ENCODE measurements around the gene UBN2. TPM values are rescaled to one million over a fixed set of nuclear protein-coding genes. Genes with fewer than 3 reads are reported as not detected.

The UBN2 gene
- total and polyA plus RNA-seq, 2 of the 13 experiments (the other 11 are each of a cell fraction or from before 2014, with no cell fraction given) = 5.6 to 5.7 TPM

DNA sequence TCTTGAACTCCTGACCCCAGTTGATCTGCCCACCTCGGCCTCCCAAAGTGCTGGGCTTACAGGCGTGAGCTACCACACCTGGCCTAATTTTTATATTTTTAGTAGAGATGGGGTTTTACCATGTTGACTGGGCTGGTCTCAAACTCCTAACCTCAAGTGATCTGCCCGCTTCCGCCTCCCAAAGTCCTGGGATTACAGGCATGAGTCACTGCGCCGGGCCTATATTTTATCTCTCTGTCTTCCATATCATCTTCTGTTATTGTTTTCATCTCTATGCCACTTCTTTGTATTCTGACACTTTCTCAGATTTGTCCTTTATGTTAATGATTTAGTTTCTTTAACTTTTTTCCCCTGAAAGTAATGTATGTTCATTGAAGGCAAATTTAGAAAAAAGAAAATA, 55.1 kb downstream of the UBN2 start:
- Histone ChIP-seq H3K79me2 (ENCODE audit: insufficient read depth, low read length) (no peaks in the 10 kb centered on the region), H3K9me3 (ENCODE audit: low read length) (no peaks in the 10 kb centered on the region), H2AFZ (ENCODE audit: low read length) (no peak overlapping the region), H3K4me2 (ENCODE audit: low read depth, low read length) (no peak overlapping the region), H3K36me3 (replicated peaks in 1 of 2; ENCODE audit: control insufficient read depth in 1 of 2, insufficient read depth in 2 of 2, low read length in 2 of 2) (peaks cover 10 to 26% of the 10 kb centered on the region in 2 experiments), H3K4me1 (ENCODE audit: insufficient read depth, low read length) (no peaks in the 10 kb centered on the region), H3K27me3 (ENCODE audit: control insufficient read depth in 1 of 2, insufficient read depth in 2 of 2, low read length in 2 of 2) (no peaks in the 10 kb centered on the region), H3K4me3 (replicated peaks in 1 of 3; ENCODE audit: insufficient read depth in 1 of 3, low read depth in 2 of 3, low read length in 3 of 3) (no peak overlapping the region), H3K9ac (ENCODE audit: insufficient read depth, low read depth, low read length) (no peak overlapping the region), H4K20me1 (ENCODE audit: insufficient read depth, low read length) (no peaks in the 10 kb centered on the region), H3K27ac (ENCODE audit: extremely low read length, insufficient read depth, low read length) (no peak overlapping the region)
- ChIA-PET CTCF (ENCODE audit: low intra/inter-chr PET ratio, low total read pairs) (no interaction called here), POLR2A (no interaction called here)
- in situ Hi-C loops (cut with HindIII; ENCODE audit: extremely low pct_ligation_motif_present, low pct_unique_long_range_greater_than_20kb) (no loop called here), intact Hi-C loops (cut with micrococcal nuclease; ENCODE audit: unreplicated experiment) (no loop called here)
- ATAC-seq (no peak), FAIRE-seq (no peak), DNase-seq (ENCODE audit: low spot score) (no peak)
- BruUV-seq (replicated peaks) = no TSS peak
- 98% methylated on average over 6 of the region's 6 CpGs for WGBS (ENCODE audit: low lambda C conversion rate)
- TF ChIP-seq ZBTB7B (CRISPR knock-in tag; IDR thresholded peaks at IDR 0.05) (no peak), TGIF2 (CRISPR knock-in tag; IDR thresholded peaks at IDR 0.05) (no peak), NCOR1 (IDR thresholded peaks at IDR 0.05; ENCODE audit: borderline replicate concordance, low read length) (no peak), ZNF501 (CRISPR knock-in tag; IDR thresholded peaks at IDR 0.05) (no peak)
- TF ChIP-seq, protein P1, sequence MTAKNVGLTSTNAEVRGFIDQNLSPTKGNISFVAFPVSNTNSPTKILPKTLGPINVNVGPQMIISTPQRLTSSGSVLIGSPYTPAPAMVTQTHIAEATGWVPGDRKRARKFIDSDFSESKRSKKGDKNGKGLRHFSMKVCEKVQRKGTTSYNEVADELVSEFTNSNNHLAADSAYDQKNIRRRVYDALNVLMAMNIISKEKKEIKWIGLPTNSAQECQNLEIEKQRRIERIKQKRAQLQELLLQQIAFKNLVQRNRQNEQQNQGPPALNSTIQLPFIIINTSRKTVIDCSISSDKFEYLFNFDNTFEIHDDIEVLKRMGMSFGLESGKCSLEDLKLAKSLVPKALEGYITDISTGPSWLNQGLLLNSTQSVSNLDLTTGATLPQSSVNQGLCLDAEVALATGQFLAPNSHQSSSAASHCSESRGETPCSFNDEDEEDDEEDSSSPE (CRISPR knock-in tag; IDR thresholded peaks at IDR 0.05) = no peak
- TF ChIP-seq, protein P2, sequence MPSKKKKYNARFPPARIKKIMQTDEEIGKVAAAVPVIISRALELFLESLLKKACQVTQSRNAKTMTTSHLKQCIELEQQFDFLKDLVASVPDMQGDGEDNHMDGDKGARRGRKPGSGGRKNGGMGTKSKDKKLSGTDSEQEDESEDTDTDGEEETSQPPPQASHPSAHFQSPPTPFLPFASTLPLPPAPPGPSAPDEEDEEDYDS (CRISPR knock-in tag; IDR thresholded peaks at IDR 0.05) = no peak
- TF ChIP-seq, protein P3, sequence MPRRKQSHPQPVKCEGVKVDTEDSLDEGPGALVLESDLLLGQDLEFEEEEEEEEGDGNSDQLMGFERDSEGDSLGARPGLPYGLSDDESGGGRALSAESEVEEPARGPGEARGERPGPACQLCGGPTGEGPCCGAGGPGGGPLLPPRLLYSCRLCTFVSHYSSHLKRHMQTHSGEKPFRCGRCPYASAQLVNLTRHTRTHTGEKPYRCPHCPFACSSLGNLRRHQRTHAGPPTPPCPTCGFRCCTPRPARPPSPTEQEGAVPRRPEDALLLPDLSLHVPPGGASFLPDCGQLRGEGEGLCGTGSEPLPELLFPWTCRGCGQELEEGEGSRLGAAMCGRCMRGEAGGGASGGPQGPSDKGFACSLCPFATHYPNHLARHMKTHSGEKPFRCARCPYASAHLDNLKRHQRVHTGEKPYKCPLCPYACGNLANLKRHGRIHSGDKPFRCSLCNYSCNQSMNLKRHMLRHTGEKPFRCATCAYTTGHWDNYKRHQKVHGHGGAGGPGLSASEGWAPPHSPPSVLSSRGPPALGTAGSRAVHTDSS (CRISPR knock-in tag; conservative IDR thresholded peaks at IDR 0.05) = no peak
